NAMALWA (cell line): ENCODE results near the gene UBXN6.

Experiments used
- DNase-seq: peaks from one replicate; pipeline ENCODE4 v3.0.0-alpha.2; 2015; ENCODE audit warnings: low spot score

Gene UBXN6

GRCh38 chr19:4455719-4456475, 1.7 kb downstream of the UBXN6 start:
- DNase-seq: no peak

- no peak for DNase-seq
Observed at GRCh38 chr19:4454747-4455718, 2.6 kb downstream of the UBXN6 start.

- DNase-seq: no peak
Observed at GRCh38 chr19:4453232-4454179, 4.1 kb downstream of the UBXN6 start.

GRCh38 chr19:4452230-4452990, 5.2 kb downstream of the UBXN6 start:
- no peak for DNase-seq

- no peak for DNase-seq
Observed at GRCh38 chr19:4449639-4450028, 8.0 kb downstream of the UBXN6 start.

- DNase-seq: no peak
Observed at GRCh38 chr19:4449022-4449638, 8.5 kb downstream of the UBXN6 start.

- DNase-seq: no peak
Observed at GRCh38 chr19:4448147-4448985, 9.2 kb downstream of the UBXN6 start.

GRCh38 chr19:4447327-4448146, 10.1 kb downstream of the UBXN6 start:
- no peak for DNase-seq

- DNase-seq: no peak
Observed at GRCh38 chr19:4446704-4447200, 10.8 kb downstream of the UBXN6 start.

GRCh38 chr19:4445963-4446703, 11.5 kb downstream of the UBXN6 start:
- no peak for DNase-seq

- DNase-seq: no peak
Observed at GRCh38 chr19:4444765-4445741, 12.5 kb downstream of the UBXN6 start.

- DNase-seq: no peak
Observed at GRCh38 chr19:4443966-4444764, 13.4 kb downstream of the UBXN6 start.

GRCh38 chr19:4443188-4443587, 14.4 kb downstream of the UBXN6 start:
- DNase-seq: no peak

GRCh38 chr19:4442819-4443146, 14.8 kb downstream of the UBXN6 start:
- DNase-seq: no peak

- DNase-seq: no peak
Observed at GRCh38 chr19:4441994-4442818, 15.4 kb downstream of the UBXN6 start.
